ENCODE data around the gene C1QTNF1.

C1QTNF1 gene

GRCh38 chr17:79046197-79046915, 22.4 kb downstream of the C1QTNF1 start:
- TF ChIP-seq CTCF (IDR thresholded peaks at IDR 0.05; ENCODE audit: low read depth, low read length), result no peak
- DNase-seq (ENCODE audit: low read depth, low spot score), result no peak
- H3K4me3 ChIP-seq (ENCODE audit: low read depth, low read length), result no peak overlapping the region
- in situ Hi-C loops (cut with HindIII; ENCODE audit: low sequenced_read_pairs), result no loop called here

- H3K4me3 ChIP-seq (ENCODE audit: low read depth, low read length), result no peak overlapping the region
- TF ChIP-seq CTCF (IDR thresholded peaks at IDR 0.05; ENCODE audit: low read depth, low read length), result no peak
- DNase-seq (ENCODE audit: low read depth, low spot score), result no peak
- in situ Hi-C loops (cut with HindIII; ENCODE audit: low sequenced_read_pairs), result no loop called here
These were observed 22.9 kb downstream of the C1QTNF1 start for GRCh38 chr17:79046916-79047280.

GRCh38 chr17:79047291-79047920, 23.4 kb downstream of the C1QTNF1 start:
- in situ Hi-C loops (cut with HindIII; ENCODE audit: low sequenced_read_pairs), result no loop called here
- H3K4me3 ChIP-seq (ENCODE audit: low read depth, low read length), result no peak overlapping the region
- TF ChIP-seq CTCF (IDR thresholded peaks at IDR 0.05; ENCODE audit: low read depth, low read length), result no peak
- no peak for DNase-seq (ENCODE audit: low read depth, low spot score)

- no peak for TF ChIP-seq CTCF (IDR thresholded peaks at IDR 0.05; ENCODE audit: low read depth, low read length)
- no peak for DNase-seq (ENCODE audit: low read depth, low spot score)
- H3K4me3 ChIP-seq (ENCODE audit: low read depth, low read length), result no peak overlapping the region
- in situ Hi-C loops (cut with HindIII; ENCODE audit: low sequenced_read_pairs), result no loop called here
These were observed 24.2 kb downstream of the C1QTNF1 start for GRCh38 chr17:79047923-79048825.

- TF ChIP-seq CTCF (IDR thresholded peaks at IDR 0.05; ENCODE audit: low read depth, low read length), result no peak
- DNase-seq (ENCODE audit: low read depth, low spot score), result no peak
- no peak overlapping the region for H3K4me3 ChIP-seq (ENCODE audit: low read depth, low read length)
- in situ Hi-C loops (cut with HindIII; ENCODE audit: low sequenced_read_pairs), result no loop called here
These were observed 25.1 kb downstream of the C1QTNF1 start for GRCh38 chr17:79048826-79049755.

GRCh38 chr17:79049821-79050220, 25.9 kb downstream of the C1QTNF1 start:
- H3K4me3 ChIP-seq (ENCODE audit: low read depth, low read length), result no peak overlapping the region
- in situ Hi-C loops (cut with HindIII; ENCODE audit: low sequenced_read_pairs), result no loop called here
- no peak for DNase-seq (ENCODE audit: low read depth, low spot score)
- TF ChIP-seq CTCF (IDR thresholded peaks at IDR 0.05; ENCODE audit: low read depth, low read length), result no peak
